ENCODE measurements around the gene MRPS34.

The MRPS34 gene

GRCh38 chr16:1784977-1785845, 12.3 kb upstream of the MRPS34 start:
- TF ChIP-seq FOXP2 (optimal IDR thresholded peaks at IDR 0.05; ENCODE audit: borderline replicate concordance, extremely low read depth, extremely low read length, insufficient read depth) = no peak
- no peak for TF ChIP-seq SIN3A (IDR thresholded peaks at IDR 0.05; ENCODE audit: borderline replicate concordance, insufficient read depth, low read length)
- no peak for TF ChIP-seq POLR2AphosphoS5 (IDR thresholded peaks at IDR 0.05; ENCODE audit: low read depth, low read length)
- TF ChIP-seq REST (IDR thresholded peaks at IDR 0.05; ENCODE audit: insufficient read depth in 1 of 2, low read depth in 2 of 2, low read length in 2 of 2) = no peak
- no peak for TF ChIP-seq TAF1 (IDR thresholded peaks at IDR 0.05; ENCODE audit: borderline replicate concordance, insufficient read depth, low read length)

GRCh38 chr16:1782408-1783264, 9.7 kb upstream of the MRPS34 start, which contains the start of the genes NUBP2 and SPSB3:
TSS of gene NUBP2 (plus strand) at chr16:1782960. CDS start at chr16:1783021, 61 bp downstream.
TSS of gene SPSB3 (minus strand) at chr16:1782571. CDS start at chr16:1781483, 1,088 bp downstream.
- TF ChIP-seq SIN3A (IDR thresholded peaks at IDR 0.05; ENCODE audit: borderline replicate concordance, insufficient read depth, low read length) (peak; percentile 80; the same call in 1 of the 2 replicates), POLR2AphosphoS5 (IDR thresholded peaks at IDR 0.05; ENCODE audit: low read depth, low read length) (peak; percentile 36; the same call in 1 of the 2 replicates), TAF1 (IDR thresholded peaks at IDR 0.05; ENCODE audit: borderline replicate concordance, insufficient read depth, low read length) (no peak), REST (IDR thresholded peaks at IDR 0.05; ENCODE audit: insufficient read depth in 1 of 2, low read depth in 2 of 2, low read length in 2 of 2) (no peak), FOXP2 (optimal IDR thresholded peaks at IDR 0.05; ENCODE audit: borderline replicate concordance, extremely low read depth, extremely low read length, insufficient read depth) (no peak)

GRCh38 chr16:1781758-1782407, 8.9 kb upstream of the MRPS34 start:
- no peak for TF ChIP-seq SIN3A (IDR thresholded peaks at IDR 0.05; ENCODE audit: borderline replicate concordance, insufficient read depth, low read length)
- no peak for TF ChIP-seq POLR2AphosphoS5 (IDR thresholded peaks at IDR 0.05; ENCODE audit: low read depth, low read length)
- TF ChIP-seq FOXP2 (optimal IDR thresholded peaks at IDR 0.05; ENCODE audit: borderline replicate concordance, extremely low read depth, extremely low read length, insufficient read depth) = no peak
- no peak for TF ChIP-seq REST (IDR thresholded peaks at IDR 0.05; ENCODE audit: insufficient read depth in 1 of 2, low read depth in 2 of 2, low read length in 2 of 2)
- TF ChIP-seq TAF1 (IDR thresholded peaks at IDR 0.05; ENCODE audit: borderline replicate concordance, insufficient read depth, low read length) = no peak

GRCh38 chr16:1781254-1781653, 8.3 kb upstream of the MRPS34 start:
- TF ChIP-seq TAF1 (IDR thresholded peaks at IDR 0.05; ENCODE audit: borderline replicate concordance, insufficient read depth, low read length) (no peak), REST (IDR thresholded peaks at IDR 0.05; ENCODE audit: insufficient read depth in 1 of 2, low read depth in 2 of 2, low read length in 2 of 2) (no peak), FOXP2 (optimal IDR thresholded peaks at IDR 0.05; ENCODE audit: borderline replicate concordance, extremely low read depth, extremely low read length, insufficient read depth) (no peak), POLR2AphosphoS5 (IDR thresholded peaks at IDR 0.05; ENCODE audit: low read depth, low read length) (no peak), SIN3A (IDR thresholded peaks at IDR 0.05; ENCODE audit: borderline replicate concordance, insufficient read depth, low read length) (no peak)
